Measurements from ENCODE around the gene KLHL14.

GRCh38 chr18:32815881-32816280, 43.1 kb upstream of the KLHL14 start:
- TF ChIP-seq CTCF (IDR thresholded peaks at IDR 0.05) (no peak), POLR2A (IDR thresholded peaks at IDR 0.05) (no peak)
